ENCODE data around the gene PARP12. TPM values are rescaled to one million over a fixed set of nuclear protein-coding genes. Genes with fewer than 3 reads are reported as not detected.
A peak's percentile ranks its signal among the peaks of the same experiment; 100 is the strongest.

PARP12 gene
- total and polyA plus RNA-seq, 9 of the 15 experiments (the other 6 are each of a cell fraction or from before 2014, with no cell fraction given), result 4.6 to 40.4 (median 23.5) TPM

DNA sequence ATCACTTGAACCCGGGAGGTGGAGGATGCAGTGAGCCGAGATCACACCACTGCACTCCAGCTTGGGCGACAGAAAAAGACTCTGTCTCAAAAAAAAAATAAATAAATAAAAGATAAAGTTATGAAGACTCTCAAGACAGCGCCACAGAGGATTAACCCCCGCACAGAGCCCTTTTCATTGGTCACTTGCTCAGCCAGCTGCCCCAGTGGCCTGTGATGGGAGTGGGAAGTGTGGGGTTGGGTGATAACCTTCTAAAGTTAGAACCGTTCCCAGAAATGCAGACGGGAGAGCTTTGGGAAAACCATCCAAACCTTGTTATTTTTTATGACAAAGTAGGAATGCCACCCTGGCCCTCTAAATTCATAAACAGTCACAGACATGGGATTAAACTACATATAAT, 57.4 kb downstream of the PARP12 start (continued):
- TF ChIP-seq FOXM1 (IDR thresholded peaks at IDR 0.05; ENCODE audit: low read depth) (no peak), FOXM1 (CRISPR knock-in tag; IDR thresholded peaks at IDR 0.05; ENCODE audit: low read depth) (no peak), ZFP30 (CRISPR knock-in tag; IDR thresholded peaks at IDR 0.05; ENCODE audit: borderline replicate concordance) (no peak), ZNF175 (CRISPR knock-in tag; IDR thresholded peaks at IDR 0.05; ENCODE audit: low read depth) (0 out of 2 replicates have a peak, but pooled peaks have one; percentile 26), PML (IDR thresholded peaks at IDR 0.05; ENCODE audit: low read length) (no peak), CBFA2T3 (IDR thresholded peaks at IDR 0.05) (0 out of 2 replicates have a peak, but pooled peaks have one; percentile 8), DACH1 (IDR thresholded peaks at IDR 0.05; ENCODE audit: partially characterized antibody) (no peak), POLR2A (conservative IDR thresholded peaks at IDR 0.05) (no peak), CCNT2 (IDR thresholded peaks at IDR 0.05; ENCODE audit: borderline replicate concordance, extremely low read depth, insufficient read length, low read depth, low read length) (no peak), ATF7 (IDR thresholded peaks at IDR 0.05) (no peak), ZNF766 (CRISPR knock-in tag; conservative IDR thresholded peaks at IDR 0.05) (no peak), PPARD (CRISPR knock-in tag; IDR thresholded peaks at IDR 0.05) (no peak), DMBX1 (CRISPR knock-in tag; IDR thresholded peaks at IDR 0.05; ENCODE audit: borderline replicate concordance) (no peak), POLR2AphosphoS5 (IDR thresholded peaks at IDR 0.05; ENCODE audit: control insufficient read depth, insufficient read depth, low read depth, low read length) (no peak), SAP30 (IDR thresholded peaks at IDR 0.05; ENCODE audit: borderline replicate concordance, insufficient read depth, low read depth, low read length, poor library complexity, severe bottlenecking) (no peak), FOXA1 (IDR thresholded peaks at IDR 0.05; ENCODE audit: borderline replicate concordance) (no peak)
- TF ChIP-seq, protein P1, sequence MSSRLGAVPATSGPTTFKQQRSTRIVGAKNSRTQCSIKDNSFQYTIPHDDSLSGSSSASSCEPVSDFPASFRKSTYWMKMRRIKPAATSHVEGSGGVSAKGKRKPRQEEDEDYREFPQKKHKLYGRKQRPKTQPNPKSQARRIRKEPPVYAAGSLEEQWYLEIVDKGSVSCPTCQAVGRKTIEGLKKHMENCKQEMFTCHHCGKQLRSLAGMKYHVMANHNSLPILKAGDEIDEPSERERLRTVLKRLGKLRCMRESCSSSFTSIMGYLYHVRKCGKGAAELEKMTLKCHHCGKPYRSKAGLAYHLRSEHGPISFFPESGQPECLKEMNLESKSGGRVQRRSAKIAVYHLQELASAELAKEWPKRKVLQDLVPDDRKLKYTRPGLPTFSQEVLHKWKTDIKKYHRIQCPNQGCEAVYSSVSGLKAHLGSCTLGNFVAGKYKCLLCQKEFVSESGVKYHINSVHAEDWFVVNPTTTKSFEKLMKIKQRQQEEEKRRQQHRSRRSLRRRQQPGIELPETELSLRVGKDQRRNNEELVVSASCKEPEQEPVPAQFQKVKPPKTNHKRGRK (tag; IDR thresholded peaks at IDR 0.05), result peak; percentile 16; the same call in 1 of the 2 replicates

Data from K562 (cell line).